Natural killer cell (primary cell): ENCODE measurements around the gene SORCS2. TPM values are rescaled to one million over a fixed set of nuclear protein-coding genes. Genes with fewer than 3 reads are reported as not detected.

Experiments used
- ATAC-seq, 3 donors: fragments of 150-1000 bp in 2 of 3; fragments of 200-7000 bp in 1 of 3; cut with Tn5 transposase; 1 replicate in 1 of 3; 2 replicates in 2 of 3; pipeline ENCODE4 v1.10.0; 2021; ENCODE audit warnings: mild to moderate bottlenecking in 2 of 3, moderate library complexity in 2 of 3
- DNase-seq, 2 donors: peaks; one replicate each; pipeline versions ENCODE4 v3.0.0 to v3.0.0-alpha.2; 2013 to 2021; ENCODE audit warnings: mixed read lengths in 1 of 2
- H3K27ac ChIP-seq: one replicate; pipeline ENCODE4 v1.5.1; 2013; ENCODE audit warnings: mild to moderate bottlenecking, low read length
- H3K27me3 ChIP-seq: one replicate; pipeline ENCODE4 v1.6.1; 2013; ENCODE audit warnings: low read length; ENCODE audit not compliant: control insufficient read depth, insufficient read depth
- H3K36me3 ChIP-seq: one replicate; pipeline ENCODE4 v1.6.1; 2013; ENCODE audit warnings: low read length; ENCODE audit not compliant: control insufficient read depth, insufficient read depth
- H3K4me1 ChIP-seq: one replicate; pipeline ENCODE4 v1.6.1; 2013; ENCODE audit warnings: low read length; ENCODE audit not compliant: control insufficient read depth, insufficient read depth
- H3K4me3 ChIP-seq: one replicate; pipeline ENCODE4 v1.5.1; 2013; ENCODE audit warnings: low read length
- H3K9me3 ChIP-seq: one replicate; pipeline ENCODE4 v1.6.1; 2013; ENCODE audit warnings: low read length; ENCODE audit not compliant: control insufficient read depth, insufficient read depth
- H3K27ac Mint-ChIP-seq, 2 donors: one replicate each; pipeline ENCODE4 v1.8.0; 2022; ENCODE audit warnings: mild to moderate bottlenecking in 2 of 2, mixed read lengths in 2 of 2, moderate library complexity in 1 of 2
- H3K27me3 Mint-ChIP-seq, 2 donors: one replicate each; pipeline ENCODE4 v1.8.0; 2022; ENCODE audit warnings: low read depth in 2 of 2, mixed read lengths in 2 of 2
- H3K36me3 Mint-ChIP-seq: one replicate; pipeline ENCODE4 v1.8.0; 2022; ENCODE audit warnings: mixed read lengths
- H3K4me1 Mint-ChIP-seq, 2 donors: one replicate each; pipeline ENCODE4 v1.8.0; 2022; ENCODE audit warnings: mixed read lengths in 2 of 2
- H3K4me3 Mint-ChIP-seq: one replicate; pipeline ENCODE4 v1.8.0; 2022; ENCODE audit warnings: mild to moderate bottlenecking, moderate library complexity, mixed read lengths
- H3K9me3 Mint-ChIP-seq, 2 donors: one replicate each; pipeline ENCODE4 v1.8.0; 2022; ENCODE audit warnings: mixed read lengths in 2 of 2
- CTCF ChIP-seq: fragments of 200-600 bp; IDR thresholded peaks from one replicate; pipeline ENCODE4 v1.8.0; 2022; ENCODE audit warnings: antibody characterized with exemption
- WGBS: methylation state at CpG from one replicate; pipeline ENCODE4 v1.1.7; 2013; ENCODE audit warnings: missing lambda C conversion rate; ENCODE audit not compliant: insufficient coverage; 5-methylcytosine and 5-hydroxymethylcytosine counted together
- intact Hi-C: fragments of 100-400 bp; cut with micrococcal nuclease; formaldehyde crosslinking; loops from one replicate; pipeline ENCODE4 v1.14.2; 2022
- total RNA-seq, 4 donors: library from RNA; stranded (reverse); fragments of 120-200 nt in 1 of 4; gene quantifications; one replicate each; pipeline versions ENCODE4 v1.2.3 to v1.2.4, GENCODE V29; 2013 to 2022

Gene SORCS2
- total RNA-seq, 3 donors from 2014 or later (not counting 1 experiment from before 2014, with no cell fraction given): 1.2 to 2.5 (median 1.4) TPM

GRCh38 chr4:7402526-7402925 lies 210.2 kb downstream of the SORCS2 start:
- no peak overlapping the region for H3K27ac ChIP-seq
- peaks cover 47 to 52% of the 10 kb centered on the region in 2 donors for H3K27me3 Mint-ChIP-seq

GRCh38 chr4:7403001-7403400 lies 210.7 kb downstream of the SORCS2 start:
- Histone ChIP-seq H3K36me3 (no peaks in the 10 kb centered on the region), H3K4me1 (peaks cover 11% of the 10 kb centered on the region), H3K27ac (no peak overlapping the region), H3K27me3 (peaks cover 3% of the 10 kb centered on the region), H3K4me3 (no peak overlapping the region), H3K9me3 (no peaks in the 10 kb centered on the region)
- Mint-ChIP-seq H3K4me1 (peaks cover 0 to 11% of the 10 kb centered on the region in 2 donors), H3K27ac (no peak overlapping the region), H3K9me3 (peaks cover 10 to 13% of the 10 kb centered on the region in 2 donors), H3K36me3 (peaks cover 16% of the 10 kb centered on the region), H3K4me3 (no peak overlapping the region), H3K27me3 (peaks cover 42 to 52% of the 10 kb centered on the region in 2 donors)
- ATAC-seq (no peak), DNase-seq (no peak)
- 73% methylated on average over 3 of the region's 3 CpGs for WGBS
- no peak for TF ChIP-seq CTCF
- intact Hi-C loops: no loop called here

More at GRCh38 chr4:7402526-7402925, 210.2 kb downstream of the SORCS2 start:
- no peak for TF ChIP-seq CTCF
- Mint-ChIP-seq H3K9me3 (peaks cover 8 to 9% of the 10 kb centered on the region in 2 donors), H3K27ac (no peak overlapping the region), H3K4me3 (no peak overlapping the region), H3K4me1 (peaks cover 0 to 11% of the 10 kb centered on the region in 2 donors), H3K36me3 (peaks cover 11% of the 10 kb centered on the region)
- Histone ChIP-seq H3K27me3 (peaks cover 4% of the 10 kb centered on the region), H3K4me3 (no peak overlapping the region), H3K36me3 (no peaks in the 10 kb centered on the region), H3K9me3 (no peaks in the 10 kb centered on the region), H3K4me1 (peaks cover 11% of the 10 kb centered on the region)
- DNase-seq (no peak), ATAC-seq (no peak)
- intact Hi-C loops: no loop called here
- WGBS: 74% methylated on average over 4 of the region's 4 CpGs

GRCh38 chr4:7408166-7408565 lies 215.8 kb downstream of the SORCS2 start:
- TF ChIP-seq CTCF: no peak
- Histone ChIP-seq H3K4me1 (no peaks in the 10 kb centered on the region), H3K36me3 (no peaks in the 10 kb centered on the region), H3K27me3 (peaks cover 3% of the 10 kb centered on the region), H3K27ac (no peak overlapping the region), H3K4me3 (no peak overlapping the region), H3K9me3 (peaks cover 7% of the 10 kb centered on the region)
- no peak overlapping the region for H3K4me3 Mint-ChIP-seq
- H3K9me3 Mint-ChIP-seq: peaks cover 8 to 15% of the 10 kb centered on the region in 2 donors
- intact Hi-C loops: no loop called here
- peaks cover 27% of the 10 kb centered on the region for H3K36me3 Mint-ChIP-seq
- DNase-seq (no peak), ATAC-seq (no peak)
- no peak overlapping the region for H3K27ac Mint-ChIP-seq
- 100% methylated on average over 1 of the region's 4 CpGs for WGBS
- peaks cover 28 to 52% of the 10 kb centered on the region in 2 donors for H3K27me3 Mint-ChIP-seq
- no peaks in the 10 kb centered on the region for H3K4me1 Mint-ChIP-seq

- Histone ChIP-seq H3K4me1 (no peaks in the 10 kb centered on the region), H3K27ac (no peak overlapping the region), H3K27me3 (peaks cover 9% of the 10 kb centered on the region), H3K4me3 (no peak overlapping the region), H3K36me3 (no peaks in the 10 kb centered on the region), H3K9me3 (peaks cover 7% of the 10 kb centered on the region)
- ATAC-seq: no peak
- Mint-ChIP-seq H3K4me1 (no peaks in the 10 kb centered on the region), H3K4me3 (no peak overlapping the region), H3K9me3 (peaks cover 8 to 15% of the 10 kb centered on the region in 2 donors), H3K27ac (no peak overlapping the region), H3K36me3 (peaks cover 27% of the 10 kb centered on the region), H3K27me3 (peaks cover 41 to 56% of the 10 kb centered on the region in 2 donors)
- WGBS: 86% methylated on average over 1 of the region's 1 CpG
- intact Hi-C loops: no loop called here
- no peak for DNase-seq
- no peak for TF ChIP-seq CTCF
Measured at GRCh38 chr4:7410446-7410845, 218.1 kb downstream of the SORCS2 start.
